GOT3 (cell line): ENCODE measurements around the gene ACTL9.
"Not testable (repeated sequence)": the region's sequence is repeated elsewhere in the genome, so short reads cannot be mapped to it uniquely, and the experiment has no call there.

ENCODE experiments used
- DNase-seq: peaks from one replicate; lab custom pipeline; 2025; ENCODE audit warnings: mixed read lengths; lab: John Stamatoyannopoulos, UW

Gene ACTL9

GRCh38 chr19:8698433-8699063 is at the start of gene ACTL9:
TSS of gene ACTL9 (minus strand) at chr19:8698795. CDS start at chr19:8698701, 94 bp downstream.
- no peak for DNase-seq

GRCh38 chr19:8739291-8740065 is 40.9 kb upstream of the ACTL9 start:
- DNase-seq: not testable (repeated sequence)

- DNase-seq: no peak
Measured at GRCh38 chr19:8738377-8738776, 39.8 kb upstream of the ACTL9 start.

- DNase-seq: no peak
Measured at GRCh38 chr19:8731428-8732169, 33.0 kb upstream of the ACTL9 start.

GRCh38 chr19:8724276-8724675 is 25.7 kb upstream of the ACTL9 start:
- DNase-seq: no peak

GRCh38 chr19:8722032-8722431 is 23.4 kb upstream of the ACTL9 start:
- DNase-seq: no peak

GRCh38 chr19:8721334-8721733 is 22.7 kb upstream of the ACTL9 start, which contains the start of gene OR2Z1:
TSS of gene OR2Z1 (plus strand) at chr19:8721634. CDS start at chr19:8731029, 9,395 bp downstream.
- no peak for DNase-seq

- DNase-seq: not testable (repeated sequence)
Measured at GRCh38 chr19:8710337-8710736, 11.7 kb upstream of the ACTL9 start.

- DNase-seq: no peak
Measured at GRCh38 chr19:8705742-8706141, 7.1 kb upstream of the ACTL9 start.

GRCh38 chr19:8705304-8705703 is 6.7 kb upstream of the ACTL9 start:
- DNase-seq: not testable (repeated sequence)

GRCh38 chr19:8703223-8703622 is 4.6 kb upstream of the ACTL9 start:
- no peak for DNase-seq

GRCh38 chr19:8702350-8702749 is 3.8 kb upstream of the ACTL9 start:
- no peak for DNase-seq

- DNase-seq: no peak
Measured at GRCh38 chr19:8700956-8701355, 2.4 kb upstream of the ACTL9 start.

GRCh38 chr19:8699908-8700307 is 1.3 kb upstream of the ACTL9 start:
- no peak for DNase-seq

- DNase-seq: no peak
Measured at GRCh38 chr19:8697671-8698432, 743 bp downstream of the ACTL9 start.

GRCh38 chr19:8696993-8697392 is 1.6 kb downstream of the ACTL9 start:
- DNase-seq: no peak

- DNase-seq: no peak
Measured at GRCh38 chr19:8695911-8696310, 2.7 kb downstream of the ACTL9 start.

GRCh38 chr19:8695501-8695900 is 3.1 kb downstream of the ACTL9 start:
- DNase-seq: no peak

- no peak for DNase-seq
Measured at GRCh38 chr19:8690753-8691539, 7.6 kb downstream of the ACTL9 start.

- no peak for DNase-seq
Measured at GRCh38 chr19:8688930-8689329, 9.7 kb downstream of the ACTL9 start.

- DNase-seq: no peak
Measured at GRCh38 chr19:8686549-8686948, 12.0 kb downstream of the ACTL9 start.
